B cell (primary cell): ENCODE data around the gene LMLN. TPM values are rescaled to one million over a fixed set of nuclear protein-coding genes. Genes with fewer than 3 reads are reported as not detected.

Experiments
- ATAC-seq: fragments of 200-7000 bp; cut with Tn5 transposase; one replicate; pipeline ENCODE4 v1.10.0; 2021; ENCODE audit warnings: low read depth, mild to moderate bottlenecking, moderate number of reproducible peaks, moderate library complexity
- CTCF ChIA-PET: fragments of 350-600 bp; sonication (Branson Sonifier 250); formaldehyde crosslinking; loops from one replicate; lab custom pipeline; 2021; ENCODE audit warnings: antibody characterized with exemption, inconsistent platforms; lab: Charles Lee
- POLR2A ChIA-PET: fragments of 350-600 bp; sonication (Branson Sonifier 250); formaldehyde crosslinking; loops from one replicate; lab custom pipeline; 2021; ENCODE audit warnings: antibody characterized with exemption; lab: Charles Lee
- DNase-seq: peaks from one replicate; pipeline ENCODE4 v3.0.0; 2013
- H2AFZ ChIP-seq: 2 replicates; pipeline ENCODE4 v1.6.1; 2012; ENCODE audit warnings: mild to moderate bottlenecking, low read depth, low read length; ENCODE audit not compliant: insufficient read depth, poor library complexity, severe bottlenecking
- H3K27ac ChIP-seq, 2 donors: 1 replicate in 1 of 2; 2 replicates in 1 of 2; pipeline ENCODE4 v1.5.1; 2012 to 2013; ENCODE audit warnings: low read length in 2 of 2, mild to moderate bottlenecking in 2 of 2, moderate library complexity in 1 of 2
- H3K27me3 ChIP-seq, 4 experiments: fragments of 200-600 bp in 1 of 4; sonication (generic) in 1 of 4; replicated peaks in 1 of 4; 1 replicate in 2 of 4; 2 replicates in 2 of 4; pipeline versions ENCODE4 v1.6.1 to v1.7.0; 2013 to 2016; ENCODE audit warnings: low read length in 3 of 4, mild to moderate bottlenecking in 2 of 4, mixed read lengths in 1 of 4, moderate library complexity in 1 of 4; ENCODE audit not compliant: insufficient read depth in 4 of 4, control insufficient read depth in 3 of 4; ENCODE audit errors: control extremely low read depth in 1 of 4
- H3K36me3 ChIP-seq, 2 experiments: replicated peaks in 1 of 2; 1 replicate in 1 of 2; 2 replicates in 1 of 2; pipeline versions ENCODE4 v1.6.1 to v1.7.1; 2013; ENCODE audit warnings: low read length in 1 of 2; ENCODE audit not compliant: insufficient read depth in 2 of 2, control insufficient read depth in 1 of 2; ENCODE audit errors: control extremely low read depth in 1 of 2, extremely low read depth in 1 of 2
- H3K4me1 ChIP-seq, 2 donors: fragments of 200-600 bp in 1 of 2; sonication (generic) in 1 of 2; 1 replicate in 1 of 2; 2 replicates in 1 of 2; pipeline versions ENCODE4 v1.5.1 to v1.6.1; 2013 to 2017; ENCODE audit warnings: low read length in 2 of 2; ENCODE audit not compliant: control insufficient read depth in 2 of 2, insufficient read depth in 2 of 2
- H3K4me2 ChIP-seq: replicated peaks from 2 replicates; pipeline ENCODE3; 2012; ENCODE audit warnings: mild to moderate bottlenecking, low read depth, low read length; ENCODE audit not compliant: poor library complexity, severe bottlenecking
- H3K4me3 ChIP-seq, 5 experiments: fragments of 200-600 bp in 1 of 5; sonication (generic) in 1 of 5; 1 replicate in 3 of 5; 2 replicates in 2 of 5; pipeline versions ENCODE4 v1.5.1 to v1.7.0; 2011 to 2016; ENCODE audit warnings: low read length in 4 of 5, mild to moderate bottlenecking in 4 of 5, low read depth in 2 of 5, control low read depth in 1 of 5, moderate library complexity in 1 of 5; ENCODE audit not compliant: insufficient read depth in 1 of 5; ENCODE audit errors: control extremely low read depth in 1 of 5, extremely low read depth in 1 of 5
- H3K79me2 ChIP-seq: fragments of 200-600 bp; sonication (generic); one replicate; pipeline ENCODE4 v1.6.0; 2016; ENCODE audit warnings: low read length; ENCODE audit not compliant: control insufficient read depth, insufficient read depth
- H3K9ac ChIP-seq: fragments of 200-600 bp; sonication (generic); 2 replicates; pipeline ENCODE4 v1.6.1; 2017; ENCODE audit warnings: mild to moderate bottlenecking, low read length, moderate library complexity
- H3K9me3 ChIP-seq, 3 donors: one replicate each; pipeline versions ENCODE4 v1.6.1 to v1.7.1; 2013; ENCODE audit warnings: low read length in 2 of 3; ENCODE audit not compliant: control insufficient read depth in 2 of 3, insufficient read depth in 1 of 3; ENCODE audit errors: control extremely low read depth in 1 of 3
- H4K20me1 ChIP-seq: 2 replicates; pipeline ENCODE4 v1.6.0; 2012; ENCODE audit warnings: mild to moderate bottlenecking, low read length; ENCODE audit not compliant: insufficient read depth, control insufficient read depth, poor library complexity, severe bottlenecking
- H3K27ac Mint-ChIP-seq: one replicate; pipeline ENCODE4 v1.8.0; 2021; ENCODE audit warnings: mixed read lengths
- H3K27me3 Mint-ChIP-seq: one replicate; pipeline ENCODE4 v1.8.0; 2021; ENCODE audit warnings: mixed read lengths
- H3K4me1 Mint-ChIP-seq: one replicate; pipeline ENCODE4 v1.8.0; 2021; ENCODE audit warnings: mixed read lengths
- H3K4me3 Mint-ChIP-seq: one replicate; pipeline ENCODE4 v1.8.0; 2021; ENCODE audit warnings: mixed read lengths
- H3K9me3 Mint-ChIP-seq: one replicate; pipeline ENCODE4 v1.8.0; 2022; ENCODE audit warnings: mixed read lengths; ENCODE audit not compliant: insufficient read depth
- EZH2 ChIP-seq: IDR thresholded peaks from 2 replicates; pipeline ENCODE4 v1.6.1; 2012; ENCODE audit warnings: borderline replicate concordance, low read depth, mild to moderate bottlenecking, moderate library complexity, low read length; ENCODE audit not compliant: insufficient read depth, poor library complexity, severe bottlenecking
- WGBS: methylation state at CpG from one replicate; pipeline ENCODE4 v1.1.5; 2013; ENCODE audit warnings: missing lambda C conversion rate; ENCODE audit not compliant: insufficient coverage; 5-methylcytosine and 5-hydroxymethylcytosine counted together
- intact Hi-C: fragments of 100-400 bp; cut with micrococcal nuclease; formaldehyde crosslinking; loops from one replicate; pipeline ENCODE4 v1.10.0; 2022
- polyA plus RNA-seq: library from polyadenylated mRNA; depleted of rRNA; stranded (reverse); fragments of >200 nt; gene quantifications from 2 replicates; pipeline ENCODE4 v1.2.3, GENCODE V29; 2012
- total RNA-seq, 2 donors: library from RNA; stranded (reverse); fragments of 120-200 nt in 1 of 2; gene quantifications; 1 replicate in 1 of 2; 2 replicates in 1 of 2; pipeline versions ENCODE4 v1.2.3 to v1.2.4, GENCODE V29; 2013 to 2022
- TF ChIP-seq, protein P1 (sequence below): fragments of 200-600 bp; IDR thresholded peaks from one replicate; pipeline ENCODE4 v1.8.0; 2022; ENCODE audit warnings: antibody characterized with exemption, mild to moderate bottlenecking

LMLN gene
- total and polyA plus RNA-seq, 2 donors (not counting 1 experiment from before 2014, with no cell fraction given): 1.4 to 6.7 TPM

DNA sequence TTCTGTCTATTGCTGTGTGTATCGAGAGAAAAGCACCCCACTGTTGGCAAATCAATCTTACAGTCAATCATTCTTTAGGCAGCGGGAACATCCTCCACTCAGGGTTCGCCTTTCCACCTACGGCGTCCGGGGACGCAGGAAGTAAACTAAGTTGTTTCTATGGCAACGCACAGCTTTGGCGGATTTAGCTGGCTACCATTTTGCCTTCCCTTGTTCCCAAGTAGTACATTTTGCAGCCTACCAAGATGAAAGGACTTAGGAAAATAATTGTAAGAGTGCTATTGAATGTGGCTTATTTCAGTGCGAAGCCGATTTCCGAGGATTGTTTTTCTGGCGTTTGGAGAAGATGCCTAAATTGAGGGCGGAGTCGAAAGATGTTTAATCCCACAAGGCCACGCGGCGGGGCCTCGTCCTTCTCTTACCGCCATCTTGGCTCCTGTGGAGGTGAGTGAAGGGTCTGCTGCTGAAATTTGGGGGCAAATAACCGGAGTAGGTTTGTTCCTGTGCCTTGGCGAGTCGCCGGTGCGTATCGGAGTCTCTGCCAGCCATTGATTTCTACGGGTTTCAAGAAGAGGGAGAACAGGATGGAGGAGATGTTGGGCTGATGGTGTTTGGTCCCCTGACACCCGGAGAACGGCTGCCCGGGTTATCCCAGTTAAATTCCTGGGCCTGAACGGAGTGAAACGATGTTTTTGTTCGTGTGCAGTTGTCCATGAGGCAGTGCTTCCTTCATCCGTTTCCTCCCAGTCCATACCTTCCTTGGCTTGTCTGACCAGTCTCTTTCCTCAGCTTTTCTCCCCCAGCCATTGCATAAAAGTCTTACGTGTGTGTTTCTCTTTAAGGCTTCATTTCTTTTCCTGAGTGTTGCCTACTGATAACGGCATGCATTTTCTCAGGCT is 10.0 kb upstream of the LMLN start, which contains the start of gene RPL35A:
TSS of gene RPL35A (plus strand) at position 413 of the 899 bp plus-strand sequence. CDS start 778 bp downstream, outside the sequence.
- Histone ChIP-seq H2AFZ (peak within 1 kb of the TSS; percentile 80), H3K9me3 (no peaks in the 10 kb centered on the region), H3K4me1 (peaks cover 19 to 34% of the 10 kb centered on the region in 2 donors), H3K9ac (peak within 1 kb of the TSS; percentile 74), H3K79me2 (peaks cover 33% of the 10 kb centered on the region), H3K27ac (peak within 1 kb of the TSS; percentile 97 to 100), H3K4me2 (peak within 1 kb of the TSS; percentile 77), H3K27me3 (no peaks in the 10 kb centered on the region), H3K4me3 (peak within 1 kb of the TSS; percentile 65 to 89 (median 71)), H3K36me3 (peaks cover 0 to 40% of the 10 kb centered on the region in 2 experiments), H4K20me1 (peaks cover 23% of the 10 kb centered on the region)
- WGBS: under 1% methylated on average over 32 of the region's 36 CpGs
- intact Hi-C loops: loop anchor here (1.0 to 5.0 kb wide), 2 partner anchors 10 to 158 kb away; partner anchors contain the start of genes LMLN and LRCH3
- ATAC-seq (peak; percentile 92), DNase-seq (peak; percentile 98)
- no peaks in the 10 kb centered on the region for H3K27me3 Mint-ChIP-seq
- POLR2A ChIA-PET: interaction anchor here (1.5 kb wide), 1 partner anchor 11 kb away, joined by 5 read pairs; the partner anchor contains the start of gene LMLN
- CTCF ChIA-PET: interaction anchor here (1.3 to 2.4 kb wide), 4 partner anchors 12 to 351 kb away, joined by 4 to 9 read pairs (median 4); no protein-coding TSS in a partner anchor
- H3K4me3 Mint-ChIP-seq: peak within 1 kb of the TSS; percentile 97
- peaks cover 36% of the 10 kb centered on the region for H3K4me1 Mint-ChIP-seq
- no peak for TF ChIP-seq EZH2
- TF ChIP-seq, protein P1, sequence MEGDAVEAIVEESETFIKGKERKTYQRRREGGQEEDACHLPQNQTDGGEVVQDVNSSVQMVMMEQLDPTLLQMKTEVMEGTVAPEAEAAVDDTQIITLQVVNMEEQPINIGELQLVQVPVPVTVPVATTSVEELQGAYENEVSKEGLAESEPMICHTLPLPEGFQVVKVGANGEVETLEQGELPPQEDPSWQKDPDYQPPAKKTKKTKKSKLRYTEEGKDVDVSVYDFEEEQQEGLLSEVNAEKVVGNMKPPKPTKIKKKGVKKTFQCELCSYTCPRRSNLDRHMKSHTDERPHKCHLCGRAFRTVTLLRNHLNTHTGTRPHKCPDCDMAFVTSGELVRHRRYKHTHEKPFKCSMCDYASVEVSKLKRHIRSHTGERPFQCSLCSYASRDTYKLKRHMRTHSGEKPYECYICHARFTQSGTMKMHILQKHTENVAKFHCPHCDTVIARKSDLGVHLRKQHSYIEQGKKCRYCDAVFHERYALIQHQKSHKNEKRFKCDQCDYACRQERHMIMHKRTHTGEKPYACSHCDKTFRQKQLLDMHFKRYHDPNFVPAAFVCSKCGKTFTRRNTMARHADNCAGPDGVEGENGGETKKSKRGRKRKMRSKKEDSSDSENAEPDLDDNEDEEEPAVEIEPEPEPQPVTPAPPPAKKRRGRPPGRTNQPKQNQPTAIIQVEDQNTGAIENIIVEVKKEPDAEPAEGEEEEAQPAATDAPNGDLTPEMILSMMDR: no peak
- peak within 1 kb of the TSS; percentile 99 for H3K27ac Mint-ChIP-seq
- no peaks in the 10 kb centered on the region for H3K9me3 Mint-ChIP-seq
